CD4-positive, alpha-beta T cell (primary cell): ENCODE measurements around the gene DIAPH2. TPM values are rescaled to one million over a fixed set of nuclear protein-coding genes. Genes with fewer than 3 reads are reported as not detected.

Experiments
- ATAC-seq: fragments of 200-7000 bp; cut with Tn5 transposase; one replicate; pipeline ENCODE4 v1.10.0; 2022; ENCODE audit warnings: mild to moderate bottlenecking; ENCODE audit not compliant: poor library complexity
- CTCF ChIA-PET: fragments of 350-600 bp; sonication (Branson Sonifier 250); formaldehyde crosslinking; loops from one replicate; lab custom pipeline; 2021; ENCODE audit warnings: antibody characterized with exemption, inconsistent platforms; lab: Charles Lee
- POLR2A ChIA-PET: fragments of 350-600 bp; sonication (Branson Sonifier 250); formaldehyde crosslinking; loops from one replicate; lab custom pipeline; 2021; ENCODE audit warnings: antibody characterized with exemption, inconsistent platforms; lab: Charles Lee
- DNase-seq, 14 experiments: peaks; one replicate each; pipeline ENCODE4 v3.0.0-alpha.2; 2013 to 2020; ENCODE audit warnings: mixed read lengths in 2 of 14
- H3K27ac ChIP-seq, 2 donors: one replicate each; pipeline versions ENCODE4 v1.5.1 to v1.7.0; 2013; ENCODE audit warnings: low read length in 2 of 2, low read depth in 1 of 2, mild to moderate bottlenecking in 1 of 2
- H3K27me3 ChIP-seq, 2 experiments: 1 replicate in 1 of 2; 2 replicates in 1 of 2; pipeline versions ENCODE4 v1.6.1 to v1.7.0; 2013; ENCODE audit warnings: low read length in 2 of 2, control low read depth in 1 of 2, mild to moderate bottlenecking in 1 of 2, moderate library complexity in 1 of 2; ENCODE audit not compliant: insufficient read depth in 2 of 2, control insufficient read depth in 1 of 2
- H3K36me3 ChIP-seq: one replicate; pipeline ENCODE4 v1.6.1; 2013; ENCODE audit warnings: low read length, control low read depth; ENCODE audit not compliant: insufficient read depth
- H3K4me1 ChIP-seq: one replicate; pipeline ENCODE4 v1.6.1; 2013; ENCODE audit warnings: low read length, control low read depth; ENCODE audit not compliant: insufficient read depth
- H3K4me3 ChIP-seq: one replicate; pipeline ENCODE4 v1.5.1; 2013; ENCODE audit warnings: mild to moderate bottlenecking, low read length, moderate library complexity
- H3K9me3 ChIP-seq, 2 experiments: 1 replicate in 1 of 2; 2 replicates in 1 of 2; pipeline versions ENCODE4 v1.6.1 to v1.7.0; 2013; ENCODE audit warnings: low read length in 2 of 2, mild to moderate bottlenecking in 2 of 2, control low read depth in 1 of 2, moderate library complexity in 1 of 2; ENCODE audit not compliant: control insufficient read depth in 1 of 2, insufficient read depth in 1 of 2
- H3K27ac Mint-ChIP-seq: one replicate; pipeline ENCODE4 v1.8.0; 2020; ENCODE audit warnings: mixed read lengths
- H3K27me3 Mint-ChIP-seq: one replicate; pipeline ENCODE4 v1.8.0; 2021; ENCODE audit warnings: mixed read lengths
- H3K36me3 Mint-ChIP-seq: one replicate; pipeline ENCODE4 v1.8.0; 2021; ENCODE audit warnings: low read depth, mixed read lengths
- H3K4me1 Mint-ChIP-seq: one replicate; pipeline ENCODE4 v1.8.0; 2021; ENCODE audit warnings: low read depth, mixed read lengths
- H3K4me3 Mint-ChIP-seq: one replicate; pipeline ENCODE4 v1.8.0; 2020; ENCODE audit warnings: mild to moderate bottlenecking, mixed read lengths
- H3K9me3 Mint-ChIP-seq: one replicate; pipeline ENCODE4 v1.8.0; 2020; ENCODE audit warnings: mixed read lengths
- intact Hi-C, 2 experiments: fragments of 100-400 bp; cut with DNase I in 1 of 2; cut with micrococcal nuclease in 1 of 2; formaldehyde crosslinking; loops; one replicate each; pipeline versions ENCODE4 v1.15.1 to v1.9.0; 2023 to 2025; cut with DNase I, micrococcal nuclease
- total RNA-seq, 174 experiments: library from RNA in 2 of 174; stranded (reverse) in 2 of 174; gene quantifications; one replicate each; pipeline ENCODE4 v1.2.3 and lab custom pipeline; 2021 to 2026
- TF ChIP-seq, protein P1 (sequence below): fragments of 200-600 bp; IDR thresholded peaks from one replicate; pipeline ENCODE4 v1.8.0; 2022; ENCODE audit warnings: antibody characterized with exemption, mild to moderate bottlenecking

The DIAPH2 gene
- total RNA-seq, 2 experiments from 2014 or later: 11.4 to 11.7 TPM

DNA sequence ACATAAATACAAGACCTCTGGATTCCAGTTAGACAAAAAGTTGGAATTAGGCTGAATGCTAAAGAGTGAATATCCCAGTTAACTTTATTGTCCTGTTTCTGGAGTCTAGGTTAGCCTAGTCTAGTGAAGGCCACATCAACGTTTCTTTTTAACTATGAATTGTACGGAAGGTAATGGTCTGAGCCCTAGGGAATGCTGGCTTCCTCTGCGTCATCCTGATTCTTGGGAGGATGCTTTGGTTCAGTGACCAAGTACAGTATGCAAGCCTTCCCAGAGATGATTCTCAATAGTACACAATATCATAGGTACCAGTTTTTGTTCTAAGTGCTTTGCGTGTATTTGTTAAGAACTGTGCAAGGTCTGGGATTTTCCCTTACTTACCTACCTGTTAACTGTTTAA lies 11.8 kb downstream of the DIAPH2 start:
- no peaks in the 10 kb centered on the region for H3K36me3 ChIP-seq
- POLR2A ChIA-PET: no interaction called here
- H3K4me1 ChIP-seq: no peaks in the 10 kb centered on the region
- no peak overlapping the region for H3K4me3 ChIP-seq
- H3K36me3 Mint-ChIP-seq: no peaks in the 10 kb centered on the region
- DNase-seq: no peak
- ATAC-seq: no peak
- no peak overlapping the region for H3K27ac ChIP-seq
- H3K4me3 Mint-ChIP-seq: no peak overlapping the region
- H3K27me3 ChIP-seq: no peaks in the 10 kb centered on the region
- no peaks in the 10 kb centered on the region for H3K27me3 Mint-ChIP-seq
- CTCF ChIA-PET: no interaction called here
- peaks cover 5% of the 10 kb centered on the region for H3K4me1 Mint-ChIP-seq
- no peaks in the 10 kb centered on the region for H3K9me3 ChIP-seq
- no peaks in the 10 kb centered on the region for H3K9me3 Mint-ChIP-seq
- no peak overlapping the region for H3K27ac Mint-ChIP-seq
- intact Hi-C loops: no loop called here
- TF ChIP-seq, protein P1, sequence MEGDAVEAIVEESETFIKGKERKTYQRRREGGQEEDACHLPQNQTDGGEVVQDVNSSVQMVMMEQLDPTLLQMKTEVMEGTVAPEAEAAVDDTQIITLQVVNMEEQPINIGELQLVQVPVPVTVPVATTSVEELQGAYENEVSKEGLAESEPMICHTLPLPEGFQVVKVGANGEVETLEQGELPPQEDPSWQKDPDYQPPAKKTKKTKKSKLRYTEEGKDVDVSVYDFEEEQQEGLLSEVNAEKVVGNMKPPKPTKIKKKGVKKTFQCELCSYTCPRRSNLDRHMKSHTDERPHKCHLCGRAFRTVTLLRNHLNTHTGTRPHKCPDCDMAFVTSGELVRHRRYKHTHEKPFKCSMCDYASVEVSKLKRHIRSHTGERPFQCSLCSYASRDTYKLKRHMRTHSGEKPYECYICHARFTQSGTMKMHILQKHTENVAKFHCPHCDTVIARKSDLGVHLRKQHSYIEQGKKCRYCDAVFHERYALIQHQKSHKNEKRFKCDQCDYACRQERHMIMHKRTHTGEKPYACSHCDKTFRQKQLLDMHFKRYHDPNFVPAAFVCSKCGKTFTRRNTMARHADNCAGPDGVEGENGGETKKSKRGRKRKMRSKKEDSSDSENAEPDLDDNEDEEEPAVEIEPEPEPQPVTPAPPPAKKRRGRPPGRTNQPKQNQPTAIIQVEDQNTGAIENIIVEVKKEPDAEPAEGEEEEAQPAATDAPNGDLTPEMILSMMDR: no peak

- no peaks in the 10 kb centered on the region for H3K27me3 Mint-ChIP-seq
- Histone ChIP-seq H3K27ac (no peak overlapping the region), H3K27me3 (no peaks in the 10 kb centered on the region), H3K9me3 (no peaks in the 10 kb centered on the region), H3K4me3 (no peak overlapping the region), H3K36me3 (no peaks in the 10 kb centered on the region), H3K4me1 (no peaks in the 10 kb centered on the region)
- no peaks in the 10 kb centered on the region for H3K36me3 Mint-ChIP-seq
- CTCF ChIA-PET: no interaction called here
- no peaks in the 10 kb centered on the region for H3K9me3 Mint-ChIP-seq
- DNase-seq (no peak), ATAC-seq (no peak)
- TF ChIP-seq, protein P1: no peak
- H3K27ac Mint-ChIP-seq: no peak overlapping the region
- no peak overlapping the region for H3K4me3 Mint-ChIP-seq
- H3K4me1 Mint-ChIP-seq: no peaks in the 10 kb centered on the region
- POLR2A ChIA-PET: no interaction called here
- intact Hi-C loops: no loop called here
Measured at GRCh38 chrX:96700625-96701024, 16.0 kb downstream of the DIAPH2 start.

- intact Hi-C loops: no loop called here
- H3K36me3 Mint-ChIP-seq: no peaks in the 10 kb centered on the region
- Histone ChIP-seq H3K36me3 (no peaks in the 10 kb centered on the region), H3K4me3 (no peak overlapping the region), H3K27ac (no peak overlapping the region), H3K9me3 (no peaks in the 10 kb centered on the region), H3K4me1 (no peaks in the 10 kb centered on the region), H3K27me3 (no peaks in the 10 kb centered on the region)
- H3K4me1 Mint-ChIP-seq: no peaks in the 10 kb centered on the region
- no peak overlapping the region for H3K4me3 Mint-ChIP-seq
- no peaks in the 10 kb centered on the region for H3K27me3 Mint-ChIP-seq
- TF ChIP-seq, protein P1: no peak
- ATAC-seq (no peak), DNase-seq (no peak)
- no peaks in the 10 kb centered on the region for H3K9me3 Mint-ChIP-seq
- ChIA-PET POLR2A (no interaction called here), CTCF (no interaction called here)
- H3K27ac Mint-ChIP-seq: no peak overlapping the region
Measured at GRCh38 chrX:96703379-96703778, 18.7 kb downstream of the DIAPH2 start.
